Measurements from ENCODE around the gene INHA. TPM values are rescaled to one million over a fixed set of nuclear protein-coding genes. Genes with fewer than 3 reads are reported as not detected.

INHA gene
- total RNA-seq, 2 experiments from 2014 or later, result not detected

DNA sequence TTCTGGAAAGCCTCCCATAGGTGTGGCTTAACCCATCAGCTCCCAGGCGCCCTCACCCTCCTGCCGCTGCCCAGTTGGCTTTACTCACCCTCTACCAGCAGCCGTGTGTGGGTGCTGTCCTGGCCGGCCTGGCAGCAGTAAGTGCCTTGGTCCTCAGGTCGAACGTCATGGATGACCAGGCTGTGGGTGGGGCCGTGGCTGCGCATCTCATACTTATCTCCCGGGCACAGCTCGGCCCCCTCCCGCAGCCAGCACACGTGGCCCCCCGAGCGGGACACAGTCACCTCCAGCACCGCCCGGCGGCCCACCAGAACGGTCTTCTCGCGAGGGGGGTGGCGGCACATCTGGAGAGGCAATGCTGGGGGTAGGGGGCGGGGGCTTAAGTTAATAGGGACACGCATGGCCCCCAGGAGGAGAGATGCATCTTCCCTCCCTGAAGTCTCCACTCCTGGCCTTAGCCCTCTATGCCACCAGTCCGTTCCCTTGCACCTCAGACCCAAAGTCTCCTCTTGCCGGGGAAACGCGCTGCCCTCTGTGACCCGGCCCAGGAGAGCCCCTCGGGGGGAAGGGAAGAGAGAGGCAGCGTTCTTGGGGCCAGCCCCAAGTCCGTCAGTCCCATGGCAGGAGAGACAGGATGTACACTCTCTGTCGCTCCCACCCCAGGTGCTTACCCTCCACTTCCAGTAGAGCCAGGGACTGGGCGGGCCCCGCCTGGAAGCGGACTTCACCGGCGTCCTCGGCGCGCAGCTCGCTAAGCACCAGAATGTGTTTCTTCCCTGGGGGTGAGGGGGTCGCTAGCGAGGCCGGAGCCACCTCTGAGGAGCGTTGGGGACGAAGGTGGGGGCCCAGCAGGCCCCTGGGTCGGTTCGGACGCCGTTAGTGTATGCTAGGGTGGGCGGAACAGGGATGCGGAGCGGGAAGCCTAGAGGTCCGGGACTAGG lies 20.4 kb upstream of the INHA start:
- ChIA-PET POLR2A (no interaction called here), CTCF (interaction anchor here (0.6 to 3.8 kb wide), 9 partner anchors 8 to 138 kb away, joined by 3 to 21 read pairs (median 4); partner anchors contain the start of genes CHPF and GMPPA)
- ATAC-seq (peak; percentile 30), DNase-seq (peak; percentile 49)
- Mint-ChIP-seq H3K27me3 (peaks cover 29% of the 10 kb centered on the region), H3K27ac (no peak overlapping the region), H3K36me3 (ENCODE audit: low read depth) (no peaks in the 10 kb centered on the region), H3K4me3 (peak overlapping the region; percentile 66), H3K4me1 (peaks cover 5% of the 10 kb centered on the region), H3K9me3 (ENCODE audit: low read depth) (no peaks in the 10 kb centered on the region)
- intact Hi-C loops (cut with DNase I, micrococcal nuclease), result loop anchor here (1.0 to 2.0 kb wide), 6 partner anchors 8 to 322 kb away; partner anchors contain the start of genes CHPF (in 2 of the 2), GMPPA (in 2 of the 2), ANKZF1 (in 1 of the 2) and ATG9A (in 1 of the 2)

DNA sequence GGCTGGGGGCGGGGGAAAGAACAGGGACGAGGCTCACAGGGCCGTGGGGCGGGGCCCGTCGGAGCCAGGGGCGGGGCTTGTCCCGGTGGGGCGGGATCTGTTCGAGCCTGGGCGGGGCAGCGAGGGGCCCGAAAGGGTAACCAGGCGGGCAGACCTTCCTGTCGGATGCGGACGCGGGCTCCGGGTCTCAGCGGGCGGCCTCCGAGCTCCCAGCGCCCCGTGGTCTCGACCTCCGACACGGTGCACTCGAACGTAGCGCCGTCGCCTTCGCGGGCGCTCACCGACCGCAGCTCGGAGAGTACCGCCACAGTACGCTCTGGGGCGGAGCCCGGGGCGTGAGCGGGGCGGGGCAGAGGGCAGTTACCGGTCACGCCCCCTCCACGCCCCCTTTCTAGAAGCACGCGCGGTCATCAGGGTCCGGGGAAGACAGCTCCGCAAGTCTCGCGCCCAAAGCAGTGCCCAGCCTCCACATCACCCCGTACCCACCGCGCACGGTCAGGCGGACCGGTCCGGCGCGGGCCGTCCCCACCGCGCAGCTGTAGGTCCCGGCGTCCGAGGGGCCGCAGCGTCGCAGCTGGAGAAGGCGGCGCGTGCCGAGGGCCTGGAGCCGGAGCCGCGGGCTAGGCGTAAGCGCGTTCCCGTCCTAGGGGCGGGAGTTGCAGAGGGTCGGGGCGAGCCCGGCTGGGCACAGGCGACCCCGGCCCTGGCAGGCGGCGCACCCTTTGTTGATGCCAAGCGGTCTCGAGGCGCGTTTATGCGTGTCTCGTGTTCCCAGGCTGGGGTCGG lies 19.5 kb upstream of the INHA start:
- DNase-seq (peak; percentile 89), ATAC-seq (peak; percentile 94)
- H3K27ac Mint-ChIP-seq, result no peak overlapping the region
- CTCF ChIA-PET, result interaction anchor here (0.9 to 3.8 kb wide), 6 partner anchors 9 to 54 kb away, joined by 3 to 21 read pairs (median 4); partner anchors contain the start of genes CHPF, GMPPA and STK11IP
- H3K27me3 Mint-ChIP-seq, result peaks cover 31% of the 10 kb centered on the region
- H3K4me1 Mint-ChIP-seq, result peaks cover 5% of the 10 kb centered on the region
- H3K4me3 Mint-ChIP-seq, result peak overlapping the region; percentile 66
- H3K9me3 Mint-ChIP-seq (ENCODE audit: low read depth), result no peaks in the 10 kb centered on the region
- intact Hi-C loops (cut with DNase I, micrococcal nuclease), result loop anchor here (1.0 to 2.0 kb wide), 6 partner anchors 9 to 323 kb away; partner anchors contain the start of genes CHPF (in 2 of the 2), GMPPA (in 2 of the 2), ANKZF1 (in 1 of the 2) and ATG9A (in 1 of the 2)
- no peaks in the 10 kb centered on the region for H3K36me3 Mint-ChIP-seq (ENCODE audit: low read depth)
- POLR2A ChIA-PET, result no interaction called here

DNA sequence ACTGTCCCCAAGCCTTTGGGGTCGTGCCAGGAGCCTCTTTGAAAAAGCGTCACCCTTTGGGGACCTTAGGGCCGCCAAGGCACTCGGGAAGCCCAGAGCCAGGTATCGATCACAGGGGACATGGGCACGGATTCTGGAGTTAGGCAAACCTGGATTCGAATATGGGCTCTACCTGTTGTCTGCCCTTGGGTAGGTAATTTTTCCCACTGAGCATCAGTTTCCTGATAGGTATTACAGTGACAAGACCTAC lies 19.0 kb upstream of the INHA start:
- CTCF ChIA-PET, result interaction anchor here (1.0 to 3.8 kb wide), 5 partner anchors 10 to 54 kb away, joined by 3 to 21 read pairs (median 5); partner anchors contain the start of genes CHPF, GMPPA and STK11IP
- no peaks in the 10 kb centered on the region for H3K36me3 Mint-ChIP-seq (ENCODE audit: low read depth)
- H3K4me3 Mint-ChIP-seq, result no peak overlapping the region
- peaks cover 5% of the 10 kb centered on the region for H3K4me1 Mint-ChIP-seq
- H3K27ac Mint-ChIP-seq, result no peak overlapping the region
- intact Hi-C loops (cut with DNase I, micrococcal nuclease), result loop anchor here in 1 of 2 experiments (2.0 kb wide), 1 partner anchor 54 kb away; the partner anchor contains the start of gene GMPPA
- no peak for ATAC-seq
- peaks cover 31% of the 10 kb centered on the region for H3K27me3 Mint-ChIP-seq
- POLR2A ChIA-PET, result no interaction called here
- H3K9me3 Mint-ChIP-seq (ENCODE audit: low read depth), result no peaks in the 10 kb centered on the region
- no peak for DNase-seq

- Mint-ChIP-seq H3K4me1 (peaks cover 5% of the 10 kb centered on the region), H3K4me3 (no peak overlapping the region), H3K27me3 (peaks cover 31% of the 10 kb centered on the region), H3K27ac (no peak overlapping the region), H3K9me3 (ENCODE audit: low read depth) (no peaks in the 10 kb centered on the region), H3K36me3 (ENCODE audit: low read depth) (no peaks in the 10 kb centered on the region)
- ChIA-PET CTCF (interaction anchor here (1.4 to 3.8 kb wide), 3 partner anchors 12 to 44 kb away, joined by 3 to 21 read pairs (median 5); partner anchors contain the start of gene STK11IP), POLR2A (no interaction called here)
- intact Hi-C loops (cut with DNase I, micrococcal nuclease), result loop anchor here in 1 of 2 experiments (2.0 kb wide), 1 partner anchor 55 kb away; the partner anchor contains the start of gene GMPPA
- DNase-seq (no peak), ATAC-seq (no peak)
Measured at GRCh38 chr2:219553463-219553963, 18.6 kb upstream of the INHA start.

DNA sequence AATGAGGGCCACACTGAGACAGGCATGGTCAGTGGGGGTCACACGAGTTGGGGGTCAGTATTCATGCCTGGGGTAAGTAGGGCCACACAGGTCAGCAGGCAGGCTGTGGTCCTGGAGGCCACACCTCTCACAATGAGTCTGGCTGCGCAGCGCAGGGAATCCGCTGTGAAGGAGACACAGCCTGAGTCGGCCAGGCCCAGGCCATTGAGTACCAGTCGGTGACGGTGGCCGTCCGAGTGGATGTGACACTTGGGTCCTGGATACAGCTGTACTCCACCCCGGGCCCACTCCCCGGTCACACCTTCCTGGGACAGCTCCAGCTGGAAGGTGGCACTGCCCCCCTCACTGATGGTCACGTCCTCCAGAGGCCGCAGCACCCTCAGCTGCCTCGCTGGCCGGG lies 17.8 kb upstream of the INHA start:
- ChIA-PET POLR2A (no interaction called here), CTCF (no interaction called here)
- no peak for DNase-seq
- ATAC-seq, result no peak
- peaks cover 31% of the 10 kb centered on the region for H3K27me3 Mint-ChIP-seq
- no peaks in the 10 kb centered on the region for H3K36me3 Mint-ChIP-seq (ENCODE audit: low read depth)
- intact Hi-C loops (cut with DNase I, micrococcal nuclease), result no loop called here
- no peaks in the 10 kb centered on the region for H3K9me3 Mint-ChIP-seq (ENCODE audit: low read depth)
- H3K4me3 Mint-ChIP-seq, result no peak overlapping the region
- H3K4me1 Mint-ChIP-seq, result peaks cover 5% of the 10 kb centered on the region
- no peak overlapping the region for H3K27ac Mint-ChIP-seq

DNA sequence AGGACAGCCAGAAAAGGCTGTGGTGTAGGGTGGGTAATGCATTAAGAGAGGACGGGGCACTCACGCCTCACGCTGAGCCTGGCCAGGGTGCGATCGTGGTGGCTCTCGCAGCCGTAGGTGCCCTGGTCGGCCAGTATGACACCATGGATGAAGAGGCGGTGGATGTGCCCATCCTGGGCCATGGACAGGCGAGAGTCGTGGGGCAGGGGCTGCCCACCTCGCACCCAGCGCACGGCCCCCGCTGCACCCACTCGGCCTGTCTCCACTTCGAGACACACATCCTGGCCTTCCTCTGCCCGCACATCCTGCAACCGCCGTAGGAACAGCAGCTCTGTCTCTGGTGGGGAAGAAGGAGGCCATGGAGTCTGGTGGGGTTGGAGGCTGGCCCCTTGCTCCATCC lies 16.2 kb upstream of the INHA start:
- no peak for ATAC-seq
- H3K9me3 Mint-ChIP-seq (ENCODE audit: low read depth), result no peaks in the 10 kb centered on the region
- H3K36me3 Mint-ChIP-seq (ENCODE audit: low read depth), result no peaks in the 10 kb centered on the region
- intact Hi-C loops (cut with DNase I, micrococcal nuclease), result no loop called here
- no peak overlapping the region for H3K27ac Mint-ChIP-seq
- ChIA-PET CTCF (interaction anchor here (0.9 kb wide), 1 partner anchor 15 kb away, joined by 3 read pairs; no protein-coding TSS in a partner anchor), POLR2A (no interaction called here)
- peaks cover 5% of the 10 kb centered on the region for H3K4me1 Mint-ChIP-seq
- no peak overlapping the region for H3K4me3 Mint-ChIP-seq
- DNase-seq, result no peak
- H3K27me3 Mint-ChIP-seq, result peaks cover 27% of the 10 kb centered on the region

DNA sequence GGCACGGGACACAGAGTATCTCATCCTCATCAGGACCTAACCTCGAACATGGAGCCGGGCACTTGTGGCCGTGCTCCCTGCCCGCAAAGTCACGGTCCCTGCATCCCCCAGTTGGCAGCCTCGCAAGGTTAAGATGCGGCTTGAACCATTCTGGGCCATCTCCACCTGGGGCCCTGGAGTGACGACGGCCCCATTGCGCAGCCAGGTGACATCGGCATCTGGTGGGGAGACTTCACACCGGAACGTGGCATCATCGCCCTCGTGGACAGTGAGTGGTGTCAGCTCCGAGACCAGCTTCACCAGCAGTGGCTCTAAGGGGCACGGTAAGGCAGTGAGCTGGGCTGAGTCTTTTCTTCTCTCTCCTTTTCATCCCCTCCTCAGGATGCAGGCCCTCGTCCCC lies 15.7 kb upstream of the INHA start:
- no peak overlapping the region for H3K27ac Mint-ChIP-seq
- no peaks in the 10 kb centered on the region for H3K36me3 Mint-ChIP-seq (ENCODE audit: low read depth)
- H3K27me3 Mint-ChIP-seq, result peaks cover 25% of the 10 kb centered on the region
- peaks cover 5% of the 10 kb centered on the region for H3K4me1 Mint-ChIP-seq
- no peak overlapping the region for H3K4me3 Mint-ChIP-seq
- ChIA-PET CTCF (interaction anchor here (0.7 kb wide), 1 partner anchor 45 kb away, joined by 4 read pairs; no protein-coding TSS in a partner anchor), POLR2A (no interaction called here)
- intact Hi-C loops (cut with DNase I, micrococcal nuclease), result no loop called here
- DNase-seq (no peak), ATAC-seq (no peak)
- H3K9me3 Mint-ChIP-seq (ENCODE audit: low read depth), result no peaks in the 10 kb centered on the region

- ATAC-seq (no peak), DNase-seq (no peak)
- intact Hi-C loops (cut with DNase I, micrococcal nuclease), result no loop called here
- Mint-ChIP-seq H3K36me3 (ENCODE audit: low read depth) (no peaks in the 10 kb centered on the region), H3K4me3 (no peak overlapping the region), H3K9me3 (ENCODE audit: low read depth) (no peaks in the 10 kb centered on the region), H3K27me3 (peaks cover 24% of the 10 kb centered on the region), H3K4me1 (peaks cover 2% of the 10 kb centered on the region), H3K27ac (no peak overlapping the region)
- POLR2A ChIA-PET, result no interaction called here
- CTCF ChIA-PET, result interaction anchor here (0.6 to 1.0 kb wide), 2 partner anchors 49 to 168 kb away, joined by 3 read pairs; no protein-coding TSS in a partner anchor
Measured at GRCh38 chr2:219557320-219557719, 14.8 kb upstream of the INHA start.

DNA sequence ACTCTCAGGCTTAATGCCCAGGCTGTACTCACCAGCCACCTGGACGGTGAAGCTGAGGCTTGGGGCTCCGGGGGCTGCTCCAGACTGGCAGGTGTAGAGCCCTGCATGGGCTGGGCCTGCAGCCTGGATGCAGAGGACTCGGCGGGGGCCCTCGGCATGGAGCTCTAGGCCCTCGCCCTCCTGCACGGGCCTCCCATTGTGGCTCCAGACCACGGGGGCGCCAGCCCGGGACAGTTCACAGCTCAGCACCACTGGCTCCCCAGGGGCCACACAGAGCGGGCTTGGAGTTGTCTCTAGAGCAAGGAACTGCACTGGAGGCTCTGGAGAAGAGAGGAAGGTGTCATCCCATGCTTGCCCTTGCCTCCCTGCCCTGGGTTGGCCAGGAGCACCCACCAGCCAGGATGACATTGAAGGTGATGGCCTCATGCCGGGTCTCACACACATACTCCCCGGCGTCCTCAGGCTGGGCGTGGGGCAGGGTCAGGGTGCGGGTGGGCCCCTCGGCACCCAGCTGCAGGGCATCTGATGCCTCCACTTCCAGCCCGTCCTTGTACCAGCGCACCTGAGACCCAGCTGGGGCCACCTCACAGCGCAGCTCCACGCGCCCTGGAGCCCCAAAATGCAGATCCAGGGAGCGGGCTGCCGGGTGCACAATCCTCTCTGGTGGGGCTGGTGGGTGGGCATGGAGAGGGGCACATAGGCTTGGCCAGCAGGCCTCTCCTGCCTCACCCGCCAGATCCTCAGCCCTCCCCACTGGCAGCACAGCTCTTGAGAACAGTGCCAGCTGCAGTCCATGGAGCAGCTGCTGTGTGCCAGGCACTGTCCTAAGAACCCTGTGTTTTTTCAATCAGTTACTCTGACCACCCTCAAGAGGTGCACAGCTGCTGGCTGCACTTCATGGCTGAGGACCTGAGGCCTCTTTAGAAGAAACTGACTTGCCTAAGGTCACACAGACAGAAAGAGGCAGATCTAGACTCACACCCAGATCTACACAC lies 14.0 kb upstream of the INHA start:
- intact Hi-C loops (cut with DNase I, micrococcal nuclease), result no loop called here
- DNase-seq, result no peak
- CTCF ChIA-PET, result interaction anchor here (0.6 to 3.2 kb wide), 5 partner anchors 34 to 169 kb away, joined by 3 to 18 read pairs (median 4); partner anchors contain the start of genes SPEG and STK11IP

GRCh38 chr2:219559156-219559915 lies 12.8 kb upstream of the INHA start:
- ChIA-PET POLR2A (no interaction called here), CTCF (interaction anchor here (0.6 to 3.2 kb wide), 19 partner anchors 8 to 281 kb away, joined by 3 to 18 read pairs (median 4); partner anchors contain the start of genes CHPF, OBSL1, STK11IP and TMEM198)
- no peak overlapping the region for H3K4me3 Mint-ChIP-seq
- DNase-seq, result no peak
- no peak overlapping the region for H3K27ac Mint-ChIP-seq
- H3K27me3 Mint-ChIP-seq, result peaks cover 13% of the 10 kb centered on the region
- intact Hi-C loops (cut with DNase I, micrococcal nuclease), result no loop called here
- no peaks in the 10 kb centered on the region for H3K4me1 Mint-ChIP-seq
- H3K9me3 Mint-ChIP-seq (ENCODE audit: low read depth), result no peaks in the 10 kb centered on the region
- no peak for ATAC-seq
- H3K36me3 Mint-ChIP-seq (ENCODE audit: low read depth), result no peaks in the 10 kb centered on the region

More for the DNA sequence above, 14.0 kb upstream of the INHA start:
- ATAC-seq, result no peak
- Mint-ChIP-seq H3K9me3 (ENCODE audit: low read depth) (no peaks in the 10 kb centered on the region), H3K27me3 (peaks cover 22% of the 10 kb centered on the region), H3K4me1 (peaks cover 2% of the 10 kb centered on the region), H3K4me3 (no peak overlapping the region), H3K36me3 (ENCODE audit: low read depth) (no peaks in the 10 kb centered on the region), H3K27ac (no peak overlapping the region)
- POLR2A ChIA-PET, result no interaction called here

Measured in activated CD4-positive, alpha-beta T cell treated with anti-CD3 and anti-CD28 coated beads for 36 hours (primary cell).